Thyroid gland (tissue), 4 donors: ENCODE data around the gene POLD2. TPM values are rescaled to one million over a fixed set of nuclear protein-coding genes. Genes with fewer than 3 reads are reported as not detected.

Experiments used
- DNase-seq, 2 donors: peaks; one replicate each; pipeline ENCODE4 v3.0.0-alpha.2; 2019
- H3K27ac ChIP-seq, 3 donors: fragments of 200-600 bp; sonication (generic); 1 replicate in 2 of 3; 2 replicates in 1 of 3; pipeline ENCODE4 v1.5.1; 2016 to 2019; ENCODE audit warnings: mild to moderate bottlenecking in 1 of 3, moderate library complexity in 1 of 3
- H3K27me3 ChIP-seq: fragments of 200-600 bp; sonication (generic); one replicate; pipeline ENCODE4 v1.5.1; 2019
- H3K36me3 ChIP-seq, 2 donors: fragments of 200-600 bp; sonication (generic); one replicate each; pipeline ENCODE4 v1.5.1; 2016 to 2019
- H3K4me1 ChIP-seq, 2 donors: fragments of 200-600 bp; sonication (generic); one replicate each; pipeline ENCODE4 v1.5.1; 2017 to 2019
- H3K4me3 ChIP-seq, 3 donors: fragments of 200-600 bp; sonication (generic); replicated peaks in 1 of 3; 1 replicate in 2 of 3; 2 replicates in 1 of 3; pipeline ENCODE4 v1.5.1; 2016; ENCODE audit warnings: mild to moderate bottlenecking in 1 of 3
- H3K9me3 ChIP-seq: fragments of 200-600 bp; sonication (generic); one replicate; pipeline ENCODE4 v1.5.1; 2017
- POLR2A ChIP-seq, 2 donors: fragments of 450-650 bp; IDR thresholded peaks; one replicate each; pipeline ENCODE4 v1.6.1; 2017; ENCODE audit warnings: antibody characterized with exemption in 2 of 2, mild to moderate bottlenecking in 2 of 2, moderate library complexity in 1 of 2
- WGBS, 2 donors: methylation state at CpG; one replicate each; pipeline ENCODE4 v1.1.5; 2017; 5-methylcytosine and 5-hydroxymethylcytosine counted together
- intact Hi-C: fragments of 100-400 bp; cut with DNase I; formaldehyde crosslinking; loops from one replicate; pipeline ENCODE4 v1.15.1; 2023
- total RNA-seq, 4 donors: library from RNA; depleted of rRNA; stranded (reverse); fragments of >200 nt; gene quantifications; one replicate each; pipeline ENCODE4 v1.2.3, GENCODE V29; 2016
- TF ChIP-seq, protein P1 (sequence below), 6 experiments: fragments of 200-600 bp in 3 of 6; fragments of 450-650 bp in 3 of 6; sonication (generic) in 3 of 6; IDR thresholded peaks; one replicate each; pipeline ENCODE4 v1.5.1; 2016 to 2019; ENCODE audit warnings: antibody characterized with exemption in 6 of 6, mild to moderate bottlenecking in 2 of 6, inconsistent platforms in 1 of 6, moderate library complexity in 1 of 6

The POLD2 gene
- total RNA-seq, 4 donors from 2014 or later: 48.8 to 65.8 (median 55.1) TPM

DNA sequence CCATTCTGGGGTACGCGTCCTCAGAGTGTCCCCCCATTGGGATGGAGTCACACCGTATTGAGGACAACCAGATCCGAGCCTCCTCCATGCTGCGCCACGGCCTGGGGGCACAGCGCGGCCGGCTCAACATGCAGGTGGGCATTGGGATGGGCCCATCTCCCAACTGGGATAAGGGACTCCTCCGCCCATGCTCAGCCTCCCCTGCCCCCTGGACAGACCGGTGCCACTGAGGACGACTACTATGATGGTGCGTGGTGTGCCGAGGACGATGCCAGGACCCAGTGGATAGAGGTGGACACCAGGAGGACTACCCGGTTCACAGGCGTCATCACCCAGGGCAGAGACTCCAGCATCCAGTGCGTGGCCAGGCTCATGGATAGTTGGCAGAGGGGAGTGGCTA, 13.4 kb downstream of the POLD2 start:
- Histone ChIP-seq H3K27me3 (no peaks in the 10 kb centered on the region), H3K9me3 (no peaks in the 10 kb centered on the region), H3K4me3 (no peak overlapping the region), H3K27ac (no peak overlapping the region), H3K4me1 (peaks cover 0 to 5% of the 10 kb centered on the region in 2 donors), H3K36me3 (peaks cover 0 to 7% of the 10 kb centered on the region in 2 donors)
- whole genome bisulfite sequencing, 2 donors: 94 to 95% methylated on average over 11 to 16 of the region's 18 CpGs
- intact Hi-C loops: no loop called here
- TF ChIP-seq, protein P1, sequence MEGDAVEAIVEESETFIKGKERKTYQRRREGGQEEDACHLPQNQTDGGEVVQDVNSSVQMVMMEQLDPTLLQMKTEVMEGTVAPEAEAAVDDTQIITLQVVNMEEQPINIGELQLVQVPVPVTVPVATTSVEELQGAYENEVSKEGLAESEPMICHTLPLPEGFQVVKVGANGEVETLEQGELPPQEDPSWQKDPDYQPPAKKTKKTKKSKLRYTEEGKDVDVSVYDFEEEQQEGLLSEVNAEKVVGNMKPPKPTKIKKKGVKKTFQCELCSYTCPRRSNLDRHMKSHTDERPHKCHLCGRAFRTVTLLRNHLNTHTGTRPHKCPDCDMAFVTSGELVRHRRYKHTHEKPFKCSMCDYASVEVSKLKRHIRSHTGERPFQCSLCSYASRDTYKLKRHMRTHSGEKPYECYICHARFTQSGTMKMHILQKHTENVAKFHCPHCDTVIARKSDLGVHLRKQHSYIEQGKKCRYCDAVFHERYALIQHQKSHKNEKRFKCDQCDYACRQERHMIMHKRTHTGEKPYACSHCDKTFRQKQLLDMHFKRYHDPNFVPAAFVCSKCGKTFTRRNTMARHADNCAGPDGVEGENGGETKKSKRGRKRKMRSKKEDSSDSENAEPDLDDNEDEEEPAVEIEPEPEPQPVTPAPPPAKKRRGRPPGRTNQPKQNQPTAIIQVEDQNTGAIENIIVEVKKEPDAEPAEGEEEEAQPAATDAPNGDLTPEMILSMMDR (IDR thresholded peaks at IDR 0.05): no peak
- no peak for TF ChIP-seq POLR2A (IDR thresholded peaks at IDR 0.05)
- DNase-seq: no peak

DNA sequence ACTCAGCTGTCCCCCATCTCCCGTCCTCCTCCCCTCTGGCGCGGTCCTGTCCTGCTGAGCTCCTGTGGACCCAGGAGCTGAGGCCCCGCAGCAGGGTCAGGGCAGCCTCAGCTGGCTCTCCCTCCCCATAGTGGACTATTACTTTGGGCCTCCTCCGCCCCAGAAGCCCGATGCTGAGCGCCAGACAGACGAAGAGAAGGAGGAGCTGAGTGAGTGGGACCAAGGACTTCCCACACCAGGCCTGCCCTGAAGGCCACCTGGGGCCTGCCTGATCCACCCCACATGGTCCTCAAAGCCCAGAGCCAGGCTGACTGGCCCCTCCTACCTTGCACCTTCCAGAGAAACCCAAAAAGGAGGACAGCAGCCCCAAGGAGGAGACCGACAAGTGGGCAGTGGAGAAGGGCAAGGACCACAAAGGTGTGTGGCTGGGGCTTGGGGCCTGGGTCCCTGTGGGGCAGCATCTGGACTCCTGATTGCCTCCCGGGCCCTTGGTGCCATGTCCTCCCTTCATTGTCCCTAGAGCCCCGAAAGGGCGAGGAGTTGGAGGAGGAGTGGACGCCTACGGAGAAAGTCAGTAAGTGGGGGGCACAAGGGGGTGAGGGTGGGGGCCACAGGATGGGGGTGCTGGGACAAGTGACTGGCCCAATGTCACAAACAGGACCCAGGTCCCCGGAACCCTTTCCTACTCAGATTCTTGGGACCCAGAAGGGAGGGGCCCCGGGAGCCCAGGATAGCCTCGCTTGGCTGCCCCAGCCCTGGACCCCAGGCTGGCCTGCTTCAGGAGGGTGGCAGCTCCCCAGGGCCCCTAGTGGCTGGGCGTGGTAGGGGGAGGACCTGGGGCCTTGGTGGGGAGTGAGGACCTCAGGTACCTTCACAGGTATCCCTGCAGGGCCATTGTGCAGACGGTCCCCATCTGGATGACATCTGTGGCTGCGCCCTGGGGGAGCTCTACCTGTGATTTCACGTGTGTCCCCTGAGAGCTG, 14.3 kb downstream of the POLD2 start:
- Histone ChIP-seq H3K4me1 (peaks cover 0 to 10% of the 10 kb centered on the region in 2 donors), H3K9me3 (no peaks in the 10 kb centered on the region), H3K27me3 (no peaks in the 10 kb centered on the region), H3K27ac (no peak overlapping the region), H3K36me3 (no peaks in the 10 kb centered on the region), H3K4me3 (no peak overlapping the region)
- DNase-seq: no peak
- 85% methylated on average over 14 to 19 of the region's 21 CpGs for WGBS, 2 donors
- no peak for TF ChIP-seq POLR2A (IDR thresholded peaks at IDR 0.05)
- TF ChIP-seq, protein P1 (IDR thresholded peaks at IDR 0.05): no peak
- intact Hi-C loops: no loop called here

DNA sequence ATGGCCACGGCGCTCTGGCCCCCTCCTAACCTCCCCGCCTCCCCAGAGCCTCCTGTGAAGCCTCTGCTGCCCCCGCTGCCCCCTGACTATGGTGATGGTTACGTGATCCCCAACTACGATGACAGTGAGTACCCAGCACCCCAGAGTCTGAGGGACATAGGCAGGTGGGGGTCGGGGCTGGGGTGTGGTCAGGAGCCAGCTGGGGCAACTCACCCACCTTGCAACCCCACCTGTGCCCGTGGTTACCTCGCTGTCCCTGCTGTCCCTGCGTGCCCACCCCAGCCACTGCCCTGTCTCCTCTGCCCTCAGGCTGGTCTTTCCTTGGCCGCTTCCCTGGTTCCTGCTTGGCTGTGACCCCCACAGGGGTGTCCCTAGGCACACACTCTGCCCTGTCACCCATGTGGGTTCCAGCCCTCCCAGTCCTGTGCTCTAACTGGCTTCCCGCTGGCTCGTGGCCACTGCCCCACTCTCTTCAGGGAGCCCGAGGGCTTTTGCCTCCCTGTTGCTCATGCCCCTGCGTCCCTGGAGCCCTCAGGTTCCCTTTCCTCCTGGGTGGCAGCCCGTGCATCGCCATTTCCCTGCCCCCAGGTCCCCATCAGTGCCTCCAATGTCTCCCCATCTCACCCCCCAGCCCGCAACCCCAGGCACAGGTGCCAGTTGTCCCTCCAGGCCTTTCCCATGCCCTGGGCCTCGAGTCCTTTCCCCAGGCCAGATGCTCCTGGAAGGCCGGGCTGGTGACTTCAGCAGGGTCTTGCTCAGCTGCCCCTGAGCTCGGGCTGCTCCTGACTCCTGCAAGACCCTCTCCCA, 15.2 kb downstream of the POLD2 start:
- Histone ChIP-seq H3K27ac (no peak overlapping the region), H3K9me3 (no peaks in the 10 kb centered on the region), H3K36me3 (no peaks in the 10 kb centered on the region), H3K4me3 (no peak overlapping the region), H3K27me3 (no peaks in the 10 kb centered on the region), H3K4me1 (peaks cover 0 to 10% of the 10 kb centered on the region in 2 donors)
- 89 to 94% methylated on average over 11 to 20 of the region's 21 CpGs for WGBS, 2 donors
- DNase-seq: no peak
- TF ChIP-seq, protein P1 (IDR thresholded peaks at IDR 0.05): no peak
- no peak for TF ChIP-seq POLR2A (IDR thresholded peaks at IDR 0.05)
- intact Hi-C loops: no loop called here

DNA sequence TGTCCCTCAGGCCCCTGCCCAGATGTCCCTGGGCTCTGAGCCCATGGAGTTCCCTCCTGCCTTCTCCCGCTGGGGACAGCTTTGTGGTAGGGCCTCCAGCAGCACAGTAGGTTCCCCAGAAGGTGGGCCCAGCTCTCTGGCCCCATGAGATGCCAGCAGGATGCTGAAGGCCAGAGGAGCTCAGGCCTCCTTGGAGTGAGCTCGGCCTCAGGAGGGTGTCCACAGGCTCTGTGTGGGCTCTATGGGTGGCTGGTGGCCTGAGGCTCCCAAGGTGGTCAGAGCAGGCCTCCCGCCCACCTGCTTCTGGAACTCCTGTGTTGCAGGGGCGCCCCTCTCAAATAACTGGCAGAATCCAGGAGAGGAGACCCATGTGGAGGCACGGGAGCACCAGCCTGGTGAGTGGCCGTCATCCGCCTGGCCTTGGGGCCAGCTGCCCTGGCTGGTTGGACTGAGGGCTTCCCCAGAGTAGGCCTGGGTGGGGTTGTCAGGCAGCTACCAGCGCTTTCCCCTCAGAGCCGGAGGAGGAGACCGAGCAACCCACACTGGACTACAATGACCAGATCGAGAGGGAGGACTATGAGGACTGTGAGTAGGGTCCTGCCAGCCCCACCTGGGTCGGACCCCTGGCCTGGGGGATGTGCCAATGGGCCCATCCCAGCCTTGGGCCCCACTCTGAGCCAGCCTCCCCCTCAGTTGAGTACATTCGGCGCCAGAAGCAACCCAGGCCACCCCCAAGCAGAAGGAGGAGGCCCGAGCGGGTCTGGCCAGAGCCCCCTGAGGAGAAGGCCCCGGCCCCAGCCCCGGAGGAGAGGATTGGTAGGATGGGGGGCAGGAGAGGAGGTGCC, 16.0 kb downstream of the POLD2 start:
- 91 to 100% methylated on average over 3 to 12 of the region's 18 CpGs for WGBS, 2 donors
- no peak overlapping the region for H3K4me3 ChIP-seq
- H3K36me3 ChIP-seq: no peaks in the 10 kb centered on the region
- TF ChIP-seq, protein P1 (IDR thresholded peaks at IDR 0.05): no peak
- no peak for TF ChIP-seq POLR2A (IDR thresholded peaks at IDR 0.05)
- intact Hi-C loops: no loop called here
- no peaks in the 10 kb centered on the region for H3K27me3 ChIP-seq
- peak overlapping the region in 1 of 3 donors; percentile 41 for H3K27ac ChIP-seq
- no peaks in the 10 kb centered on the region for H3K9me3 ChIP-seq
- no peak for DNase-seq
- peaks cover 0 to 14% of the 10 kb centered on the region in 2 donors for H3K4me1 ChIP-seq
